Measurements from ENCODE around the gene EHD4. TPM values are rescaled to one million over a fixed set of nuclear protein-coding genes. Genes with fewer than 3 reads are reported as not detected.

The EHD4 gene
- total and polyA plus RNA-seq, 9 of the 15 experiments (the other 6 are each of a cell fraction or from before 2014, with no cell fraction given) = 0.89 to 10.3 (median 6.4) TPM

DNA sequence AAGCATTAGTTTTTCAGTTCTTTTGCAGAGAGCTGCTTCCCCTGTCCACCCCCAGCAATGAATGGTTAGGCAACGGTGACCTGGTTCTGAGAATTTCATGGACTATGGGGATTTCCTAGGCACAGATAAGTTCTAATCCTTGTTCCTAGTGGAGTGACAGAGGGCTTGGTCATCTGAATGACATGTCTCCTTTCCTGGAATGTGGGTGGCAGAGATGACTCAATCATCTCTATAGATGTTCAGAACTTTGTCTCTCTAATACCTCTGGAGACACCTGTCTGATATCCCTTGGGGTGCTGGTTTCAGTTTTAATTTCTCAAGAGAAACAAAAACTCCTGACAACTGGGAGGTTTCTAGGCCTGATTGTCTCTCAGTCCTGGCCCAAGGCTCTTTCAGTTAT lies 38.1 kb upstream of the EHD4 start (continued):
- TF ChIP-seq ZNF695 (CRISPR knock-in tag; IDR thresholded peaks at IDR 0.05) = no peak
- TF ChIP-seq, protein P1, sequence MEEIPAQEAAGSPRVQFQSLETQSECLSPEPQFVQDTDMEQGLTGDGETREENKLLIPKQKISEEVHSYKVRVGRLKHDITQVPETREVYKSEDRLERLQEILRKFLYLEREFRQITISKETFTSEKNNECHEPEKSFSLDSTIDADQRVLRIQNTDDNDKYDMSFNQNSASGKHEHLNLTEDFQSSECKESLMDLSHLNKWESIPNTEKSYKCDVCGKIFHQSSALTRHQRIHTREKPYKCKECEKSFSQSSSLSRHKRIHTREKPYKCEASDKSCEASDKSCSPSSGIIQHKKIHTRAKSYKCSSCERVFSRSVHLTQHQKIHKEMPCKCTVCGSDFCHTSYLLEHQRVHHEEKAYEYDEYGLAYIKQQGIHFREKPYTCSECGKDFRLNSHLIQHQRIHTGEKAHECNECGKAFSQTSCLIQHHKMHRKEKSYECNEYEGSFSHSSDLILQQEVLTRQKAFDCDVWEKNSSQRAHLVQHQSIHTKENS (CRISPR knock-in tag; IDR thresholded peaks at IDR 0.05) = no peak
- TF ChIP-seq KAT2B (IDR thresholded peaks at IDR 0.05; ENCODE audit: low read depth, low read length) = no peak
- TF ChIP-seq ARID1B (IDR thresholded peaks at IDR 0.05) = peak; percentile 43; the same call in 1 of the 2 replicates
- TF ChIP-seq JUND (IDR thresholded peaks at IDR 0.05; ENCODE audit: borderline replicate concordance, low read depth, low read length) = peak; percentile 56; the same call in 1 of the 2 replicates
- TF ChIP-seq JUND (tag; IDR thresholded peaks at IDR 0.05; ENCODE audit: borderline replicate concordance, low read depth, low read length) = peak; percentile 23; the same call in 1 of the 3 replicates
- TF ChIP-seq, protein P2, sequence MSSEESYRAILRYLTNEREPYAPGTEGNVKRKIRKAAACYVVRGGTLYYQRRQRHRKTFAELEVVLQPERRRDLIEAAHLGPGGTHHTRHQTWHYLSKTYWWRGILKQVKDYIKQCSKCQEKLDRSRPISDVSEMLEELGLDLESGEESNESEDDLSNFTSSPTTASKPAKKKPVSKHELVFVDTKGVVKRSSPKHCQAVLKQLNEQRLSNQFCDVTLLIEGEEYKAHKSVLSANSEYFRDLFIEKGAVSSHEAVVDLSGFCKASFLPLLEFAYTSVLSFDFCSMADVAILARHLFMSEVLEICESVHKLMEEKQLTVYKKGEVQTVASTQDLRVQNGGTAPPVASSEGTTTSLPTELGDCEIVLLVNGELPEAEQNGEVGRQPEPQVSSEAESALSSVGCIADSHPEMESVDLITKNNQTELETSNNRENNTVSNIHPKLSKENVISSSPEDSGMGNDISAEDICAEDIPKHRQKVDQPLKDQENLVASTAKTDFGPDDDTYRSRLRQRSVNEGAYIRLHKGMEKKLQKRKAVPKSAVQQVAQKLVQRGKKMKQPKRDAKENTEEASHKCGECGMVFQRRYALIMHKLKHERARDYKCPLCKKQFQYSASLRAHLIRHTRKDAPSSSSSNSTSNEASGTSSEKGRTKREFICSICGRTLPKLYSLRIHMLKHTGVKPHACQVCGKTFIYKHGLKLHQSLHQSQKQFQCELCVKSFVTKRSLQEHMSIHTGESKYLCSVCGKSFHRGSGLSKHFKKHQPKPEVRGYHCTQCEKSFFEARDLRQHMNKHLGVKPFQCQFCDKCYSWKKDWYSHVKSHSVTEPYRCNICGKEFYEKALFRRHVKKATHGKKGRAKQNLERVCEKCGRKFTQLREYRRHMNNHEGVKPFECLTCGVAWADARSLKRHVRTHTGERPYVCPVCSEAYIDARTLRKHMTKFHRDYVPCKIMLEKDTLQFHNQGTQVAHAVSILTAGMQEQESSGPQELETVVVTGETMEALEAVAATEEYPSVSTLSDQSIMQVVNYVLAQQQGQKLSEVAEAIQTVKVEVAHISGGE (CRISPR knock-in tag; IDR thresholded peaks at IDR 0.05) = no peak
- TF ChIP-seq JUN (IDR thresholded peaks at IDR 0.05; ENCODE audit: borderline replicate concordance, low read depth, low read length) = peak; percentile 45; the same call in 1 of the 2 replicates
- no peak for TF ChIP-seq JUN (CRISPR knock-in tag; IDR thresholded peaks at IDR 0.05; ENCODE audit: borderline replicate concordance)

All from K562 (cell line).